Activated CD8-positive, alpha-beta T cell treated with anti-CD3 and anti-CD28 coated beads, Interleukin-2, amount 10 ng/mL, durations not matched to agents 7 days and 5 days (primary cell): ENCODE results near the gene TMEM254. TPM values are rescaled to one million over a fixed set of nuclear protein-coding genes. Genes with fewer than 3 reads are reported as not detected.

ENCODE experiments used
- ATAC-seq: fragments of 150-1000 bp; cut with Tn5 transposase; one replicate; pipeline ENCODE4 v1.10.0; 2021; ENCODE audit warnings: moderate library complexity
- CTCF ChIA-PET: fragments of 350-600 bp; sonication (Branson Sonifier 250); formaldehyde crosslinking; loops from one replicate; lab custom pipeline; 2021; ENCODE audit warnings: antibody characterized with exemption; lab: Charles Lee
- POLR2A ChIA-PET: fragments of 350-600 bp; sonication (Branson Sonifier 250); formaldehyde crosslinking; loops from one replicate; lab custom pipeline; 2021; ENCODE audit warnings: antibody characterized with exemption; lab: Charles Lee
- DNase-seq: peaks from one replicate; pipeline ENCODE4 v3.0.0-alpha.2; 2020
- H3K27ac Mint-ChIP-seq: one replicate; pipeline ENCODE4 v1.8.0; 2021; ENCODE audit warnings: mild to moderate bottlenecking, mixed read lengths
- H3K27me3 Mint-ChIP-seq: one replicate; pipeline ENCODE4 v1.8.0; 2021; ENCODE audit warnings: low read depth, mixed read lengths
- H3K36me3 Mint-ChIP-seq: one replicate; pipeline ENCODE4 v1.8.0; 2021; ENCODE audit warnings: low read depth, mixed read lengths
- H3K4me1 Mint-ChIP-seq: one replicate; pipeline ENCODE4 v1.8.0; 2021; ENCODE audit warnings: low read depth, mixed read lengths
- H3K4me3 Mint-ChIP-seq: one replicate; pipeline ENCODE4 v1.8.0; 2021; ENCODE audit warnings: mild to moderate bottlenecking, mixed read lengths
- H3K9me3 Mint-ChIP-seq: one replicate; pipeline ENCODE4 v1.8.0; 2022; ENCODE audit warnings: mixed read lengths; ENCODE audit not compliant: insufficient read depth
- total RNA-seq, 2 experiments: library from RNA; stranded (reverse); gene quantifications; one replicate each; pipeline ENCODE4 v1.2.3, GENCODE V29; 2021

Gene TMEM254
- total RNA-seq, 2 experiments from 2014 or later: 9.6 to 9.9 TPM

DNA sequence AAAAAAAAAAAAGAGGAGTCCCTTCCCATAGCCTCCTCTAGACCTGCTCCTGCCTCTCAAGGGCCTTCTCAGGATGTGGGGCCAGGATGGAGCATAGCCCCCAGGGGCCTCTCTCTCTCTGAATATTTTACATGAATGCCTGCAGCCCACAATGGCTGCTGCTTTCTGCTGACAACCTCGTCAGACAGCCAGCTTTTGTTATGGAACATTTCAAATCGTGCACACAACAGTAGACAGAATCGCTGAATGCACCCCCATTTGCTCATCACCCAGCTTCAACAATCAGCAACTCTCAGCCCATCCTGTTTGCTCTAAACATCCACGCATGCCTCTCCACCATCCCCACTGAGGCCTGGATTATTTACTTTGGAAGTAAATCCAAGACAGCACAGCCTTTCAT is 59.5 kb downstream of the TMEM254 start:
- ATAC-seq: no peak
- Mint-ChIP-seq H3K9me3 (no peaks in the 10 kb centered on the region), H3K27me3 (peaks cover 16% of the 10 kb centered on the region), H3K4me3 (no peak overlapping the region), H3K27ac (no peak overlapping the region), H3K36me3 (no peaks in the 10 kb centered on the region), H3K4me1 (no peaks in the 10 kb centered on the region)
- POLR2A ChIA-PET: no interaction called here
- CTCF ChIA-PET: interaction anchor here (0.6 to 2.4 kb wide), 2 partner anchors 84 to 123 kb away, joined by 3 to 13 read pairs; no protein-coding TSS in a partner anchor
- no peak for DNase-seq

DNA sequence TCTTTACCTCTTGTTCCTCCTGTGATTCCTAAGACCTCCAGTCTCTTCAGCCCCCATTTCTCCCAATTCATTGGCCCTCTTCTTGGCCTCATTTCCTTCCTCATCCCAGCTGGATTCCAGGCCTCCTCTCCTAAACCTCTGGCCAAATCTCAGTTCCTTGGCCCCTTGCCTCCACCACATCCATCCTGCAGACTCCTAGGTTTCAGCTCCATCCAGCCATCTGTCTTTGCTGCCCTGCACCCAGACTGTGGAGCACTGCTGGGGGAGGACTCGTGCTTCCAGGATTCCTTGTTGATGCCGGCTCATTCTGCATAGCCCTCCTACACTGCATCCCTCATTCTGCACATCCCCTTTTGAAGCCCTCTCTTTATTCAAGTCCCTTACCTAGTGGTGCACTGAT is 60.8 kb downstream of the TMEM254 start:
- Mint-ChIP-seq H3K9me3 (no peaks in the 10 kb centered on the region), H3K27ac (no peak overlapping the region), H3K4me1 (peaks cover 6% of the 10 kb centered on the region), H3K27me3 (peaks cover 9% of the 10 kb centered on the region), H3K4me3 (no peak overlapping the region), H3K36me3 (no peaks in the 10 kb centered on the region)
- ChIA-PET CTCF (interaction anchor here (0.6 to 1.3 kb wide), 2 partner anchors 80 to 122 kb away, joined by 3 to 4 read pairs; no protein-coding TSS in a partner anchor), POLR2A (no interaction called here)
- ATAC-seq (no peak), DNase-seq (no peak)

DNA sequence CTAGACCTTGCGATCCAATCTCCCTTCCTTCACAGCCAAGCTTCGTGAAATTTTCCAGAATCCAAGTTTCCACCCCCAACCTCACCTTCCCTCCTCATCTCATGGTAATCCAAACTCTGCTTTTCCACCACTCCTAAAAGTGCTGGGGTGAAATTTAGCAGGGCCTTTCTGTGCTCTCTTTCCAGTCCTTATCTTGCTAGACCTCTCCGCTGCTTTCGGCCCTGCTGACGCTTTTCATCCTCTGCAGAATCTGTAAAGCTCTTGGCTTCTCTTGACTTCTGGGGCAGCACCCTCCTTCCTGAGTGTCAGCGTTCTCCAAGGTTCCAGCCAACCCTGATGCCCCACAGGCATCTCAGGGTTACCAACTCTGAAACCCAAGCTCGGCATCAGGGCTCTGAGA is 61.8 kb downstream of the TMEM254 start:
- Mint-ChIP-seq H3K27me3 (peaks cover 9% of the 10 kb centered on the region), H3K9me3 (no peaks in the 10 kb centered on the region), H3K36me3 (no peaks in the 10 kb centered on the region), H3K27ac (no peak overlapping the region), H3K4me3 (no peak overlapping the region), H3K4me1 (peaks cover 15% of the 10 kb centered on the region)
- ChIA-PET CTCF (interaction anchor here (1.1 to 1.3 kb wide), 2 partner anchors 9 to 121 kb away, joined by 3 to 4 read pairs; no protein-coding TSS in a partner anchor), POLR2A (no interaction called here)
- no peak for DNase-seq
- ATAC-seq: no peak

DNA sequence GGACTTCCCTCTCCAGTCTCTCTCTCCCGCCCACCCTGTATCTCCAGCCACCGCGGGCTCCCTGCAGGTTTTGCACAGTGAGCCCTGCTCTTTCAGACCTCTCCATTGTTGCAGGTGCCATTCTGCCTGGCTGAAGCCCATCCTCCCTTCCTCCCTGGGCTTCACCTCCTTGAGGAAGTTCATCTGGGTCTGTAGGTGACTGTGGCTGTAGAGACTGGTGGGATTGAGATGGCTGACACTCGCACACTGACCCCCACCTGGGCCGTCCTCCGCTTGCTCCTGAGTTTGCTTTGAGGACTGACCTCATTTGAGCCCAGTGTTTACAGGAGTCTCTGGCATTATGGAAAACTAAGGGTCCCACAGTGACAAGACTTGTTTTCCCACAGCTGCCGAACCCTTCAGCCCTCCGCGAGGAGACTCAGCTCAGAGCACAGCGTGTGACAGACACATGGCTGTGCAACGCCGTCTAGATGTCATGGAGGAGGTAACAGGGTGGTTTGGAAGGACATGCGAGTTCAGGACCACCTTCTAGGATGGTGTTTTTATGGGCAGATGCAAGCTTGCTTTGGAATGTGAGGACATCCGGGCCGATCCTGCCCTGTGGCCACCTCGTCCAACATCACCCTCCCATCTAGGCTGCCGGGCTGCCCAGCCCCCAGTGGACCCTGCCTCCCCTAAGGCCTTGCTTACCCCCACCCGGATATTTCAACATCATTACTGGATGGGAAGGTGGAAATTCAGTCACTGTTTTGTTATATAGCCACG is 63.4 kb downstream of the TMEM254 start:
- ATAC-seq (no peak), DNase-seq (no peak)
- Mint-ChIP-seq H3K36me3 (no peaks in the 10 kb centered on the region), H3K27ac (no peak overlapping the region), H3K27me3 (peaks cover 9% of the 10 kb centered on the region), H3K4me3 (no peak overlapping the region), H3K4me1 (peaks cover 20% of the 10 kb centered on the region), H3K9me3 (no peaks in the 10 kb centered on the region)
- ChIA-PET CTCF (interaction anchor here (0.9 kb wide), 1 partner anchor 81 kb away, joined by 6 read pairs; no protein-coding TSS in a partner anchor), POLR2A (interaction anchor here (0.5 to 0.9 kb wide), 2 partner anchors 81 to 277 kb away, joined by 3 to 4 read pairs; no protein-coding TSS in a partner anchor)

Other genes with a start within 250 kb of the TMEM254 start
- gene SFTPD, start 129.6 kb upstream of the TMEM254 start, total RNA-seq: not detected
- gene PLAC9, start 54.1 kb downstream of the TMEM254 start, total RNA-seq: not detected
- gene ANXA11, start 126.9 kb downstream of the TMEM254 start, total RNA-seq: 100 to 1,000 TPM; 249 to 277 TPM
- gene MAT1A, start 211.0 kb downstream of the TMEM254 start, total RNA-seq: not detected